Gastroesophageal sphincter (tissue), 3 donors: ENCODE data around the gene MAP2K1.

Source experiments
- POLR2A ChIP-seq, 2 donors: fragments of 450-650 bp; IDR thresholded peaks; one replicate each; pipeline ENCODE4 v1.6.1; 2017; ENCODE audit warnings: antibody characterized with exemption in 2 of 2, mild to moderate bottlenecking in 2 of 2, moderate library complexity in 1 of 2
- POLR2AphosphoS5 ChIP-seq: sonication (generic); formaldehyde crosslinking; IDR thresholded peaks from one replicate; pipeline ENCODE4 v1.6.1; 2017; ENCODE audit warnings: antibody characterized with exemption
- TF ChIP-seq, protein P1 (sequence below), 4 experiments: fragments of 200-600 bp in 2 of 4; fragments of 450-650 bp in 2 of 4; sonication (generic) in 1 of 4; IDR thresholded peaks; one replicate each; pipeline ENCODE4 v1.5.1; 2017 to 2019; ENCODE audit warnings: antibody characterized with exemption in 4 of 4, mild to moderate bottlenecking in 2 of 4, moderate library complexity in 2 of 4

DNA sequence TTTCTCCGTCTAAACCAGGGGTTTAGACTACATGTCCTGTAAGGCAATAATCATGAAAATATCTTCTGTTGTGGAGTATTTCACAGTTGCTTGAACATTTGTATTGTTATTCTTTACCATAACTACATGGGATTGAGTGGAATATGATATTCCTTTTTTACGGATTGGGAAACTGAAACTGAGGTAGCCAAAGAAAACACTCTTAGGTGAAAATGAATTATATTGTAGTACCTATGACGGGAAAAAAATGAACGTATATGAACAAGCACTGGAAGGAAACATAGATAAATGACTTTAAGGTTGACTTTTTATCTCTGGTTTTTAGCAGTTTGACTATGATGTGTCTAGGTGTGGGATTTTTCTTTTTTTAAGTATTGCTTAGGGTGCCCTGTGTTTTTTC lies 35.6 kb downstream of the MAP2K1 start:
- TF ChIP-seq, protein P1, sequence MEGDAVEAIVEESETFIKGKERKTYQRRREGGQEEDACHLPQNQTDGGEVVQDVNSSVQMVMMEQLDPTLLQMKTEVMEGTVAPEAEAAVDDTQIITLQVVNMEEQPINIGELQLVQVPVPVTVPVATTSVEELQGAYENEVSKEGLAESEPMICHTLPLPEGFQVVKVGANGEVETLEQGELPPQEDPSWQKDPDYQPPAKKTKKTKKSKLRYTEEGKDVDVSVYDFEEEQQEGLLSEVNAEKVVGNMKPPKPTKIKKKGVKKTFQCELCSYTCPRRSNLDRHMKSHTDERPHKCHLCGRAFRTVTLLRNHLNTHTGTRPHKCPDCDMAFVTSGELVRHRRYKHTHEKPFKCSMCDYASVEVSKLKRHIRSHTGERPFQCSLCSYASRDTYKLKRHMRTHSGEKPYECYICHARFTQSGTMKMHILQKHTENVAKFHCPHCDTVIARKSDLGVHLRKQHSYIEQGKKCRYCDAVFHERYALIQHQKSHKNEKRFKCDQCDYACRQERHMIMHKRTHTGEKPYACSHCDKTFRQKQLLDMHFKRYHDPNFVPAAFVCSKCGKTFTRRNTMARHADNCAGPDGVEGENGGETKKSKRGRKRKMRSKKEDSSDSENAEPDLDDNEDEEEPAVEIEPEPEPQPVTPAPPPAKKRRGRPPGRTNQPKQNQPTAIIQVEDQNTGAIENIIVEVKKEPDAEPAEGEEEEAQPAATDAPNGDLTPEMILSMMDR (IDR thresholded peaks at IDR 0.05): no peak
- TF ChIP-seq POLR2A (IDR thresholded peaks at IDR 0.05) (no peak), POLR2AphosphoS5 (no peak)
